Pons (tissue), 1 donor: ENCODE data around the gene KASH5.

Experiments
- DNase-seq: peaks from one replicate; pipeline ENCODE4 v3.0.0-alpha.2; 2016; ENCODE audit warnings: low spot score

KASH5 gene

GRCh38 chr19:49395581-49396407 lies 7.7 kb downstream of the KASH5 start:
- DNase-seq, result no peak

GRCh38 chr19:49396738-49397505 lies 8.9 kb downstream of the KASH5 start:
- DNase-seq, result no peak

GRCh38 chr19:49398001-49398615 lies 10.1 kb downstream of the KASH5 start:
- DNase-seq, result no peak

GRCh38 chr19:49398931-49399330 lies 10.9 kb downstream of the KASH5 start:
- no peak for DNase-seq

GRCh38 chr19:49400029-49400428 lies 12.0 kb downstream of the KASH5 start:
- no peak for DNase-seq

GRCh38 chr19:49403404-49404187 lies 15.5 kb downstream of the KASH5 start:
- peak; percentile 15 for DNase-seq

GRCh38 chr19:49407079-49407478 lies 19.0 kb downstream of the KASH5 start:
- DNase-seq, result no peak

- no peak for DNase-seq
Measured at GRCh38 chr19:49407482-49408015, 19.5 kb downstream of the KASH5 start.

- no peak for DNase-seq
Measured at GRCh38 chr19:49408816-49409440, 20.9 kb downstream of the KASH5 start.

GRCh38 chr19:49409441-49410029 lies 21.5 kb downstream of the KASH5 start:
- no peak for DNase-seq

- no peak for DNase-seq
Measured at GRCh38 chr19:49411681-49412326, 23.8 kb downstream of the KASH5 start.

GRCh38 chr19:49413348-49413747 lies 25.3 kb downstream of the KASH5 start:
- no peak for DNase-seq

- DNase-seq, result no peak
Measured at GRCh38 chr19:49414256-49414655, 26.2 kb downstream of the KASH5 start.

GRCh38 chr19:49415102-49415809 lies 27.2 kb downstream of the KASH5 start:
- no peak for DNase-seq

- DNase-seq, result no peak
Measured at GRCh38 chr19:49415810-49416200, 27.8 kb downstream of the KASH5 start.

- DNase-seq, result no peak
Measured at GRCh38 chr19:49417088-49417487, 29.0 kb downstream of the KASH5 start.

GRCh38 chr19:49418511-49418910 lies 30.5 kb downstream of the KASH5 start:
- no peak for DNase-seq

GRCh38 chr19:49419173-49419572 lies 31.1 kb downstream of the KASH5 start:
- no peak for DNase-seq

GRCh38 chr19:49420227-49420626 lies 32.2 kb downstream of the KASH5 start:
- DNase-seq, result no peak
